ENCODE measurements around the gene TMEM89. TPM values are rescaled to one million over a fixed set of nuclear protein-coding genes. Genes with fewer than 3 reads are reported as not detected.
A peak's percentile ranks its signal among the peaks of the same experiment; 100 is the strongest.

Gene TMEM89
- total and polyA plus RNA-seq, 2 donors from 2014 or later: not detected

DNA sequence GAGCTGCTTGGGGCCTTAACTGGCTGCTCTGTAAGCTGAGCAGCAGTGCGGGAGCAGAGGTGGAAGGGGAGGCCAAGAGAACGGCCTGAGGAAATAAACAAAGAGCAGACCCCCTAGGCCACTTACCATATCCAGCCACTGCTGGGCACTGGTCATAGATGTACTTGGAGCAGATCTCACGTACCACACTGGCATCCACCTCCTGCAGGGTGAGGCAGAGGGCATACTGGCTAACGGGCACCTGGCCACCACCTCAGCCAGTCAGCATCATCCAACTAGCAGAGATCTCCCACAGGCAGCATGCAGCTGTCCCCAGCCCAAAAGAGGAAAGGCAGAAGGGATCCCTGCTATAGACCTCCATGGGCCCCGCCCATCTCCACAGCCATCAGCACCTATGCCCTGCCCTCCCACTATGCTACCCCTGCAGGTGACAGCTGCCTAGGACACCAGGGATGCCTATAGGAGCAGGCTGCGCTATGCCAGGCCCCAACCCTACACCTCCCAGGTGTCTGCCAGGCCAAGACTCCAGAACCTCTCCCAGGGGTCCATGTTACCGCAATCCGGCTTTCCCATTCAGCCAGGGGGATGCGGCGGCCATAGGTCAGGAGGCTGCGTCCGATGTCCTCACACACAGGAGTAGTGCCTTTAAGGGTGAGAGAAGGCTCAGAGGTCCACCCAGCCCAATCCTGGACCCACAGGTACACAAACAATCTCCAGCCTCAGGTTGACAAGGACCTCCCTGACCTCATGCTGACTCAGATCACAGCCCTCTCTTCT is 21.9 kb downstream of the TMEM89 start:
- Histone ChIP-seq H3K36me3 (ENCODE audit: control insufficient read depth in 2 of 3, insufficient read depth in 3 of 3, low read length in 3 of 3) (peaks cover 6 to 57% (median 46%) of the 10 kb centered on the region in 3 donors), H3K4me1 (ENCODE audit: control insufficient read depth in 2 of 3, insufficient read depth in 2 of 3, low read depth in 1 of 3, low read length in 3 of 3) (peaks cover 0 to 4% (median 0%) of the 10 kb centered on the region in 3 donors), H3K27me3 (ENCODE audit: control insufficient read depth, insufficient read depth, low read length) (no peaks in the 10 kb centered on the region), H3K27ac (ENCODE audit: low read depth in 2 of 2, low read length in 2 of 2) (peak overlapping the region in 1 of 2 donors; percentile 3), H3K4me3 (ENCODE audit: low read length in 3 of 3) (no peak overlapping the region), H3K9ac (ENCODE audit: low read length in 3 of 3) (peak overlapping the region in 1 of 3 donors; percentile 7), H3K9me3 (ENCODE audit: control insufficient read depth in 2 of 3, insufficient read depth in 1 of 3, low read length in 3 of 3) (no peaks in the 10 kb centered on the region)
- TF ChIP-seq, protein P1, sequence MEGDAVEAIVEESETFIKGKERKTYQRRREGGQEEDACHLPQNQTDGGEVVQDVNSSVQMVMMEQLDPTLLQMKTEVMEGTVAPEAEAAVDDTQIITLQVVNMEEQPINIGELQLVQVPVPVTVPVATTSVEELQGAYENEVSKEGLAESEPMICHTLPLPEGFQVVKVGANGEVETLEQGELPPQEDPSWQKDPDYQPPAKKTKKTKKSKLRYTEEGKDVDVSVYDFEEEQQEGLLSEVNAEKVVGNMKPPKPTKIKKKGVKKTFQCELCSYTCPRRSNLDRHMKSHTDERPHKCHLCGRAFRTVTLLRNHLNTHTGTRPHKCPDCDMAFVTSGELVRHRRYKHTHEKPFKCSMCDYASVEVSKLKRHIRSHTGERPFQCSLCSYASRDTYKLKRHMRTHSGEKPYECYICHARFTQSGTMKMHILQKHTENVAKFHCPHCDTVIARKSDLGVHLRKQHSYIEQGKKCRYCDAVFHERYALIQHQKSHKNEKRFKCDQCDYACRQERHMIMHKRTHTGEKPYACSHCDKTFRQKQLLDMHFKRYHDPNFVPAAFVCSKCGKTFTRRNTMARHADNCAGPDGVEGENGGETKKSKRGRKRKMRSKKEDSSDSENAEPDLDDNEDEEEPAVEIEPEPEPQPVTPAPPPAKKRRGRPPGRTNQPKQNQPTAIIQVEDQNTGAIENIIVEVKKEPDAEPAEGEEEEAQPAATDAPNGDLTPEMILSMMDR (IDR thresholded peaks at IDR 0.05; ENCODE audit: borderline replicate concordance, extremely low read depth, insufficient read depth): no peak
- intact Hi-C loops (cut with DNase I): no loop called here
- no peak for FAIRE-seq
- DNase-seq: no peak

DNA sequence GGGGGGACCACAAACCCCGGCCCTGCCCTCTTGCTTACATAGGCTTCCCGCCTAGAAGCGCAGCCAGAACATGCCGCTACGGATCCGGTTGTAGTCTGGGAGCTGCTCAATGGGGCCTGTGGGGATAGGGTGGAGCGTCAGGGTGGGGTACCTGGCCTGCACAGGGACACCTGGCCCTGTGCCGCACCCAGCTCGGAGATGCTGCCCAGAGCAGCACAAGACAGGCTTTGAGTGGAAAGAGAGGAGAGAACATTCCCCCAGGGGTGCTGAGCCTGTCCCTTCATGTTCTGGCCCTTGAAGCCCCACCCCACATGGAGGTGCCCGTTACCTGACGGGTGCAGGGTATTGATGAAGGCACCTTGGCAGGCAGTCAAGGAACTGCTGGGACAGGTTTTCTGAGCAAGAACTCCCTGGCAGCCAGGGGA is 22.5 kb downstream of the TMEM89 start:
- FAIRE-seq (no peak), DNase-seq (no peak)
- H3K4me3 ChIP-seq (ENCODE audit: low read length in 3 of 3): no peak overlapping the region
- intact Hi-C loops (cut with DNase I): no loop called here
- H3K9ac ChIP-seq (ENCODE audit: low read length in 3 of 3): peak overlapping the region in 1 of 3 donors; percentile 7
- H3K9me3 ChIP-seq (ENCODE audit: control insufficient read depth in 2 of 3, insufficient read depth in 1 of 3, low read length in 3 of 3): no peaks in the 10 kb centered on the region
- TF ChIP-seq, protein P1 (IDR thresholded peaks at IDR 0.05; ENCODE audit: borderline replicate concordance, extremely low read depth, insufficient read depth): no peak
- peak overlapping the region; percentile 3 to 33 for H3K27ac ChIP-seq (ENCODE audit: low read depth in 2 of 2, low read length in 2 of 2)
- H3K36me3 ChIP-seq (ENCODE audit: control insufficient read depth in 2 of 3, insufficient read depth in 3 of 3, low read length in 3 of 3): peaks cover 4 to 51% (median 40%) of the 10 kb centered on the region in 3 donors
- H3K27me3 ChIP-seq (ENCODE audit: control insufficient read depth, insufficient read depth, low read length): no peaks in the 10 kb centered on the region
- H3K4me1 ChIP-seq (ENCODE audit: control insufficient read depth in 2 of 3, insufficient read depth in 2 of 3, low read depth in 1 of 3, low read length in 3 of 3): peaks cover 0 to 4% (median 0%) of the 10 kb centered on the region in 3 donors

DNA sequence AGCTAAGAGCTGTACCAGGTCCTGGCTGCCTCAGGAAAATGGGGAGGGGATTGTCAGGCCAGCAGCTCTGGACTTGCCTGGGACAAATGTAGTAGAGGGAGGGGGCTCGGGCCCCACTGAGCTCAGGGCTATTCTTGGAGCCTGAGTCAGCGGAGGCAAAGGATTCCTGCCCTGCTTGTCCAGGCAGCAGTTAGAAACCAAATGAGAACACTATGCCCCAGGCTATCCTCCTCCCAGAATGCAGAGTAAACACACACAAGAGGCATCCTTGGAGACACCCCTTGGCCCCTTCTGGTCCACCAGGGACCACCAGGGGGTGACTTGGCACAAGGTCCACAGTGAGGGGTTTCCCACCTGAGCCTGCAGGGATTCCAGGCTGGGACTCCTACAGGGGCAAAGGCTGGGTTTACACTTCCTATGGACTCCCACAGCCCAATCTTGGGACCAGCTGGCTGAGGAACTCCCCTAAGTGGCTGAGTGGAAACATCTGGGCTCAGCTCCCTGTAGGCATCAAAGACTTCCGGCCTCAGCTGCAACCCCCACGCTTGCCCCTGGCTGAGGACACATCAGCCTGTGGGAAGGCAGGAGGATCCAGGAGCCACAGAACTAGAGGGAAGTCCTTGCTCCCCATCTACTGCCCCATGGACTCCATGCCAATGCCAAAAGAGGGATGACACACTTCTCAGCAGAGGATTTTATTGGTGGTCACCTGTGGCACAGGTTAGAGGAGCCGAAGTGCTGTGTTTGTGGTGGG is 23.1 kb downstream of the TMEM89 start:
- no peak for FAIRE-seq
- H3K27ac ChIP-seq (ENCODE audit: low read depth in 2 of 2, low read length in 2 of 2): peak overlapping the region; percentile 30 to 33

More for the DNA sequence above, 23.1 kb downstream of the TMEM89 start:
- peaks cover 0 to 4% (median 0%) of the 10 kb centered on the region in 3 donors for H3K4me1 ChIP-seq (ENCODE audit: control insufficient read depth in 2 of 3, insufficient read depth in 2 of 3, low read depth in 1 of 3, low read length in 3 of 3)
- no peak overlapping the region for H3K4me3 ChIP-seq (ENCODE audit: low read length in 3 of 3)
- intact Hi-C loops (cut with DNase I): no loop called here
- H3K27me3 ChIP-seq (ENCODE audit: control insufficient read depth, insufficient read depth, low read length): no peaks in the 10 kb centered on the region
- H3K36me3 ChIP-seq (ENCODE audit: control insufficient read depth in 2 of 3, insufficient read depth in 3 of 3, low read length in 3 of 3): peaks cover 2 to 45% (median 35%) of the 10 kb centered on the region in 3 donors
- H3K9me3 ChIP-seq (ENCODE audit: control insufficient read depth in 2 of 3, insufficient read depth in 1 of 3, low read length in 3 of 3): no peaks in the 10 kb centered on the region
- DNase-seq: peak in 4 of 5 donors; percentile 82 to 96 (median 90)
- no peak overlapping the region for H3K9ac ChIP-seq (ENCODE audit: low read length in 3 of 3)
- TF ChIP-seq, protein P1 (IDR thresholded peaks at IDR 0.05; ENCODE audit: borderline replicate concordance, extremely low read depth, insufficient read depth): no peak
